Hepatocyte (in vitro differentiated cells): Measurements from ENCODE around the gene CACNB4. TPM values are rescaled to one million over a fixed set of nuclear protein-coding genes. Genes with fewer than 3 reads are reported as not detected.

ENCODE experiments used
- DNase-seq: peaks from one replicate; pipeline ENCODE4 v3.0.0-alpha.2; 2016; ENCODE audit warnings: low spot score
- H2AFZ ChIP-seq: fragments of 200-600 bp; sonication (generic); 2 replicates; pipeline ENCODE4 v1.6.0; 2016; ENCODE audit warnings: antibody characterized with exemption, mild to moderate bottlenecking
- H3K27ac ChIP-seq: fragments of 200-600 bp; sonication (generic); 2 replicates; pipeline ENCODE4 v1.5.1; 2016; ENCODE audit warnings: mild to moderate bottlenecking
- H3K27me3 ChIP-seq: fragments of 200-600 bp; sonication (generic); 2 replicates; pipeline ENCODE4 v1.6.1; 2016
- H3K36me3 ChIP-seq: fragments of 200-600 bp; sonication (generic); replicated peaks from 2 replicates; pipeline ENCODE4 v1.5.1; 2016; ENCODE audit warnings: low read depth; ENCODE audit not compliant: insufficient read depth
- H3K4me1 ChIP-seq: fragments of 200-600 bp; sonication (generic); 2 replicates; pipeline ENCODE4 v1.5.1; 2016; ENCODE audit warnings: mild to moderate bottlenecking, moderate library complexity; ENCODE audit not compliant: insufficient read depth
- H3K4me2 ChIP-seq: fragments of 200-600 bp; sonication (generic); 2 replicates; pipeline ENCODE4 v1.6.0; 2016
- H3K4me3 ChIP-seq: fragments of 200-600 bp; sonication (generic); 2 replicates; pipeline ENCODE4 v1.5.1; 2016; ENCODE audit warnings: mild to moderate bottlenecking
- H3K79me2 ChIP-seq: fragments of 200-600 bp; sonication (generic); 2 replicates; pipeline ENCODE4 v1.6.0; 2017; ENCODE audit warnings: mild to moderate bottlenecking
- H3K9me2 ChIP-seq: fragments of 200-600 bp; sonication (generic); replicated peaks from 2 replicates; pipeline ENCODE4 v1.6.0; 2017; ENCODE audit warnings: mild to moderate bottlenecking; ENCODE audit not compliant: insufficient read depth
- H3K9me3 ChIP-seq: fragments of 200-600 bp; sonication (generic); 2 replicates; pipeline ENCODE4 v1.5.1; 2016; ENCODE audit warnings: low read depth, mild to moderate bottlenecking
- H4K20me1 ChIP-seq: fragments of 200-600 bp; sonication (generic); 2 replicates; pipeline ENCODE4 v1.6.0; 2016; ENCODE audit warnings: mild to moderate bottlenecking; ENCODE audit not compliant: insufficient read depth, poor library complexity, severe bottlenecking
- EZH2 ChIP-seq: fragments of 200-600 bp; sonication (generic); IDR thresholded peaks from 2 replicates; pipeline ENCODE4 v1.6.1; 2016; ENCODE audit warnings: antibody characterized with exemption, mild to moderate bottlenecking, borderline replicate concordance
- EZH2phosphoT487 ChIP-seq: fragments of 200-600 bp; sonication (generic); IDR thresholded peaks from one replicate; pipeline ENCODE4 v1.6.1; 2018; ENCODE audit warnings: antibody characterized with exemption, mild to moderate bottlenecking, low read depth, moderate library complexity; ENCODE audit not compliant: unreplicated experiment, severe bottlenecking
- WGBS: methylation state at CpG from one replicate; pipeline ENCODE4 v1.1.6; 2016; ENCODE audit warnings: low lambda C conversion rate; ENCODE audit errors: missing lambda C conversion rate; 5-methylcytosine and 5-hydroxymethylcytosine counted together
- polyA plus RNA-seq: library from polyadenylated mRNA; unstranded; fragments of >200 nt; fragmentation: Nextera tagmentation; extraction: Ambion mirVana; gene quantifications from 2 replicates; pipeline ENCODE4 v1.2.1, GENCODE V29; 2016
- total RNA-seq: library from RNA; depleted of rRNA; stranded (reverse); fragments of >200 nt; gene quantifications from 2 replicates; pipeline ENCODE4 v1.2.3, GENCODE V29; 2014
- TF ChIP-seq, protein P1 (sequence below): fragments of 200-600 bp; sonication (generic); IDR thresholded peaks from 2 replicates; pipeline ENCODE4 v1.5.1; 2016; ENCODE audit warnings: antibody characterized with exemption, mild to moderate bottlenecking; ENCODE audit not compliant: poor library complexity

CACNB4 gene
- total and polyA plus RNA-seq, 2 experiments from 2014 or later: 0.85 to 4.0 TPM

DNA sequence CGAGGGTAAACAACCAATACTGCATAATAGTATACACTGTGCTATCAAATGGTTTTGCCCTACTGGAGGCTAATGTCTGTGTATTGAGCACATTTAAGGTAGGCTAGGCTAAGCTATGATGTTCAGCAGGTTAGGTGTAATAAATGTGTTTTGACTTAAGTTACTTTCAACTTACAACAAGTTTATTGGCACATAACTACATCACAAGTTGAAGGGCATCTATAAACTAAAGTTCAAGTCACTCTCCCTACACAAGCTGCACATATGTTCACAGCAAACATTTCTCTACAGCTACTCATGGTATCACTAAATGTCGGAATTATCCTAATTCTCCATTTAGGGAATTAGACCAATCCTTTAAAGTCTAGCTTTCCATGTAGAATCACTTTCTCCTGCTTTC, 282.0 kb downstream of the CACNB4 start:
- no peak overlapping the region for H2AFZ ChIP-seq
- no peaks in the 10 kb centered on the region for H3K4me1 ChIP-seq
- H3K9me2 ChIP-seq: no peaks in the 10 kb centered on the region
- no peaks in the 10 kb centered on the region for H3K27me3 ChIP-seq
- H3K9me3 ChIP-seq: peaks cover 3% of the 10 kb centered on the region
- H3K36me3 ChIP-seq: no peaks in the 10 kb centered on the region
- no peak overlapping the region for H3K4me3 ChIP-seq
- peaks cover 50% of the 10 kb centered on the region for H4K20me1 ChIP-seq
- WGBS: 93% methylated on average over 2 of the region's 2 CpGs
- TF ChIP-seq EZH2 (no peak), EZH2phosphoT487 (no peak)
- TF ChIP-seq, protein P1, sequence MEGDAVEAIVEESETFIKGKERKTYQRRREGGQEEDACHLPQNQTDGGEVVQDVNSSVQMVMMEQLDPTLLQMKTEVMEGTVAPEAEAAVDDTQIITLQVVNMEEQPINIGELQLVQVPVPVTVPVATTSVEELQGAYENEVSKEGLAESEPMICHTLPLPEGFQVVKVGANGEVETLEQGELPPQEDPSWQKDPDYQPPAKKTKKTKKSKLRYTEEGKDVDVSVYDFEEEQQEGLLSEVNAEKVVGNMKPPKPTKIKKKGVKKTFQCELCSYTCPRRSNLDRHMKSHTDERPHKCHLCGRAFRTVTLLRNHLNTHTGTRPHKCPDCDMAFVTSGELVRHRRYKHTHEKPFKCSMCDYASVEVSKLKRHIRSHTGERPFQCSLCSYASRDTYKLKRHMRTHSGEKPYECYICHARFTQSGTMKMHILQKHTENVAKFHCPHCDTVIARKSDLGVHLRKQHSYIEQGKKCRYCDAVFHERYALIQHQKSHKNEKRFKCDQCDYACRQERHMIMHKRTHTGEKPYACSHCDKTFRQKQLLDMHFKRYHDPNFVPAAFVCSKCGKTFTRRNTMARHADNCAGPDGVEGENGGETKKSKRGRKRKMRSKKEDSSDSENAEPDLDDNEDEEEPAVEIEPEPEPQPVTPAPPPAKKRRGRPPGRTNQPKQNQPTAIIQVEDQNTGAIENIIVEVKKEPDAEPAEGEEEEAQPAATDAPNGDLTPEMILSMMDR: no peak
- H3K27ac ChIP-seq: no peak overlapping the region
- DNase-seq: no peak
- peaks cover 73% of the 10 kb centered on the region for H3K79me2 ChIP-seq
- no peak overlapping the region for H3K4me2 ChIP-seq

DNA sequence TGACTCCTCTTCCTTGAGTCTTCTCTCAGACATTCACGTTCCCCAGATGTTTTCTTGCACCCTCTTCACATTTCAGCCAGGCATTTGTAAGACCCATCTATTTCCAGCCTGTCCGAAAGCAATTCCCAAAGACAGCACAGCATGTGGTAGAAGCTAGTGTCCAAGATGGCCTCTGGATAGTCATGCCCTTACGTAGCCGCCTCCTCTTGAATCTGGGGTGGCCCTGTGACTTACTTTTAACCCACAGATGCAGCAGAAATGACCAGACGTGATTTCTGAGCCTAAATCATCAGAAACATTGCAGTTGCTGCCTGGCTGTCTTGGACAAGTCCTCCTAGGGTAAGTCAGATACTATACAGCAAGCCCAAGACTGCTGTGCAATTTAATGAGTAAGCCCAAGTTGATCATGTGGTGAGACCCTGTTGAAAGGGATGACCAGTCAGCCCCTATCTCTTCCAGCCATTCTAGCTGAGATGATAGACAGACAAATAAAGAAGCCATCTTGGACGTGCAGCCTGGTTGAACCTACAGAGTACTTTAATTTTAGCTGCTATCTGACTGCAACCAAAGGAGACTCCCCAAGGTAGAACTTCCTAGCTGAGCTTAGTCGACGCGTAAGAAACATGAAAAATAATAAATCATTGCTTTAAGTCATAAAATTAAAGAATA, 282.9 kb downstream of the CACNB4 start:
- Histone ChIP-seq H3K9me2 (no peaks in the 10 kb centered on the region), H2AFZ (no peak overlapping the region), H3K79me2 (peaks cover 64% of the 10 kb centered on the region), H3K9me3 (peaks cover 5% of the 10 kb centered on the region), H3K27me3 (no peaks in the 10 kb centered on the region), H4K20me1 (peaks cover 42% of the 10 kb centered on the region), H3K4me2 (no peak overlapping the region), H3K4me1 (no peaks in the 10 kb centered on the region), H3K4me3 (no peak overlapping the region), H3K27ac (no peak overlapping the region), H3K36me3 (no peaks in the 10 kb centered on the region)
- WGBS: 98% methylated on average over 9 of the region's 9 CpGs
- TF ChIP-seq EZH2phosphoT487 (no peak), EZH2 (no peak)
- TF ChIP-seq, protein P1: no peak
- DNase-seq: no peak

DNA sequence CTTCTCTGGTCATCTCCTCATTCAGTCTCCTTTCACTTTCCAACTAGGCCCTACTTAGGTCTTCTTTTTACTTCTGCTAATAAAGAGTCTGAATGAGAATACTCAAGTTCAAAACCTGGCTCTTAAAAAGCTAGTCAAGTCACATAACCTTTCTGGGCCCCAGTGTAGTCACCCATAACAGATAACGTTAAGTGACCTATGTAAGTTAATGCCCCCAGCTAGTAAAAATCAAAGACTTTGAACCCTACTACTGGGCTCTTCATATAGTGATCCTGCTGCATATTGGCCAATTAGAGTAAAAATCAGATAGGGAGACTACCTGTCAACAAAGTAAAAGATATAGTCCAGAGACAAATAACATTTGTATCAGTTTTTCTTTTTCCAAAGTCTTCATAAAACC, 288.4 kb downstream of the CACNB4 start:
- Histone ChIP-seq H3K36me3 (no peaks in the 10 kb centered on the region), H3K4me3 (no peak overlapping the region), H3K27me3 (no peaks in the 10 kb centered on the region), H3K4me2 (peak overlapping the region; percentile 29), H3K27ac (peak overlapping the region; percentile 28), H4K20me1 (no peaks in the 10 kb centered on the region), H3K9me2 (no peaks in the 10 kb centered on the region), H3K9me3 (peaks cover 5% of the 10 kb centered on the region), H3K4me1 (no peaks in the 10 kb centered on the region), H3K79me2 (peaks cover 13% of the 10 kb centered on the region), H2AFZ (no peak overlapping the region)
- no peak for TF ChIP-seq EZH2phosphoT487
- TF ChIP-seq, protein P1: no peak
- no peak for TF ChIP-seq EZH2
- WGBS: 30% methylated on average over 1 of the region's 1 CpG
- peak; percentile 10 for DNase-seq

DNA sequence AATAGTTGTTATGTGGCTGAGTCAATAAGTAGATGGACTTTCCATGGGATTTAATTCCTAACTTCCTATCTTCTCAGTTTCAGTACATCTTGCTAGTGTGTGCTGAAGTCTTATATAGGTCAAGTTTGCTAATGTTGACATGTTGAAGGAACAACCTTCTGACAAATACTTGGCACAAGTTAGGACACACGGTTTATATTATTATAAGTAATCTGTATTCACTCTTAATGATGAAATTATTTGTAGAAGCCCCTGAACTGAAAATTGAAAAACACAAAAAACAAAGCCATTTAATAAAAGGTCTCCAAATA, 289.8 kb downstream of the CACNB4 start:
- H3K9me2 ChIP-seq: no peaks in the 10 kb centered on the region
- H3K9me3 ChIP-seq: peaks cover 5% of the 10 kb centered on the region
- no peaks in the 10 kb centered on the region for H4K20me1 ChIP-seq
- no peaks in the 10 kb centered on the region for H3K4me1 ChIP-seq
- H2AFZ ChIP-seq: no peak overlapping the region
- H3K27me3 ChIP-seq: no peaks in the 10 kb centered on the region
- H3K27ac ChIP-seq: no peak overlapping the region
- no peaks in the 10 kb centered on the region for H3K36me3 ChIP-seq
- no peak overlapping the region for H3K4me2 ChIP-seq
- H3K4me3 ChIP-seq: no peak overlapping the region
- 90% methylated on average over 1 of the region's 1 CpG for WGBS
- TF ChIP-seq, protein P1: no peak
- TF ChIP-seq EZH2phosphoT487 (no peak), EZH2 (no peak)
- no peak for DNase-seq
- peaks cover 4% of the 10 kb centered on the region for H3K79me2 ChIP-seq
